ENCODE data around the gene PRR9. TPM values are rescaled to one million over a fixed set of nuclear protein-coding genes. Genes with fewer than 3 reads are reported as not detected.

PRR9 gene
- total and polyA plus RNA-seq, 2 experiments from 2014 or later = not detected

DNA sequence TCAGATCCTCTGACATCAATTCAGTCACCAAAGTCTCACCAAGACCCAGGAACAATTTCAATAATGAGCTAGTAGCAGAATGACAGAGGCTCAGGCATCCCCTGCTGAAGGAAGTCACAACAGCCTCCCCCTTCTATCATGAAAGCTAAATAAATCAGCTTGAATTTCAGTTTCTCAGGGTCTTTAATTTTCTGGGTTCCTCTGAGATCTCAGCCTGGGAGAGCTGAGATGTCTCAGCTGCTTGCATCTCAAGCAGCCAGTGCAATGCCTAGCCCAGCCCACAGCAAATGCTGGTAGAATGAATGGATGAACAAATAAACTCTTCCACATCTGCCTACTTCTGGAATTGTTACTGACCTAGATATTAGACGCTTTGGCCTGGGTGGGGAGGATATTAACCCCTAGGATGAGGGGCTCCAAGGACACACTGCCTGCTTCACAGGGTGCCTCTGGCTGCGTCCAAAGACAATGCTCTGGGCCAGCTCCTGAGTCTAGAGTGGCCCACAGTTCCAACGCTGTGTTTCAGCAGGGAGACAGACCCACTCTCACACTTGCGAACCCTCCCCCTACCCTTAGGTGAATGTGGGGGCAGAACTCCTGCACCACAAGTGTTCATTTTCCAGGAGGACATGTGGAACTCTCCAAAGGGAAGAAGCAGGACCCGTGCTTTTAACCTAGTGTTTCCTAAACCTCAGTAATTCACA lies 30.9 kb downstream of the PRR9 start (continued):
- TF ChIP-seq, protein P1, sequence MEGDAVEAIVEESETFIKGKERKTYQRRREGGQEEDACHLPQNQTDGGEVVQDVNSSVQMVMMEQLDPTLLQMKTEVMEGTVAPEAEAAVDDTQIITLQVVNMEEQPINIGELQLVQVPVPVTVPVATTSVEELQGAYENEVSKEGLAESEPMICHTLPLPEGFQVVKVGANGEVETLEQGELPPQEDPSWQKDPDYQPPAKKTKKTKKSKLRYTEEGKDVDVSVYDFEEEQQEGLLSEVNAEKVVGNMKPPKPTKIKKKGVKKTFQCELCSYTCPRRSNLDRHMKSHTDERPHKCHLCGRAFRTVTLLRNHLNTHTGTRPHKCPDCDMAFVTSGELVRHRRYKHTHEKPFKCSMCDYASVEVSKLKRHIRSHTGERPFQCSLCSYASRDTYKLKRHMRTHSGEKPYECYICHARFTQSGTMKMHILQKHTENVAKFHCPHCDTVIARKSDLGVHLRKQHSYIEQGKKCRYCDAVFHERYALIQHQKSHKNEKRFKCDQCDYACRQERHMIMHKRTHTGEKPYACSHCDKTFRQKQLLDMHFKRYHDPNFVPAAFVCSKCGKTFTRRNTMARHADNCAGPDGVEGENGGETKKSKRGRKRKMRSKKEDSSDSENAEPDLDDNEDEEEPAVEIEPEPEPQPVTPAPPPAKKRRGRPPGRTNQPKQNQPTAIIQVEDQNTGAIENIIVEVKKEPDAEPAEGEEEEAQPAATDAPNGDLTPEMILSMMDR (conservative IDR thresholded peaks at IDR 0.05; ENCODE audit: low read depth in 2 of 2) = no peak
- no peak for TF ChIP-seq STAT1 (IDR thresholded peaks at IDR 0.05; ENCODE audit: unreplicated experiment)

DNA sequence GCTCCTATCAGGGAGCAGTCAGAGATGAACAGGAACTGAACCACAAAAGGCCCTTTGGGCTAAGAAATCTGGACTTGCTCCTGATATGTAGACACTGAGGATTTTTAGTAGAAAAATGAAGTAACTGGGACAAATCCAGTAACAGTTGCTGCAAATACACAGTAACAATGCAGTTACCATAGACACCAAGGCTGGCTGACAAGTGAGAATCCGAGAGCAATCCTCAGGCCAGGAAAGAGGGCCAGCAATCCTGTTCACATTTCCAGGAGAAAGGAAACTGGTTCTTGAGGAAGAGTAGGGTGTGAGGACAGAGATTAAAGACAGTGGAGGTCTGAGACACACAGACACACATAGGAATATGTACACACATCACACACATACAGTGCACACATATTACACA lies 32.8 kb downstream of the PRR9 start:
- Histone ChIP-seq H4K20me1 (replicated peaks; ENCODE audit: insufficient read depth) (no peaks in the 10 kb centered on the region), H3K4me3 (no peak overlapping the region), H3K9me2 (ENCODE audit: insufficient read depth) (peaks cover 7% of the 10 kb centered on the region; the same call in 1 of the 2 replicates), H2AFZ (no peak overlapping the region), H3K36me3 (ENCODE audit: insufficient read depth) (no peaks in the 10 kb centered on the region), H3K27ac (ENCODE audit: low read depth) (no peak overlapping the region), H3K4me2 (no peak overlapping the region), H3K79me2 (replicated peaks; ENCODE audit: insufficient read depth) (no peaks in the 10 kb centered on the region), H3K4me1 (ENCODE audit: insufficient read depth) (no peaks in the 10 kb centered on the region), H3F3A (replicated peaks; ENCODE audit: low read depth) (no peaks in the 10 kb centered on the region), H3K27me3 (ENCODE audit: insufficient read depth) (no peaks in the 10 kb centered on the region)
- no peak overlapping the region for H3K4me3 Mint-ChIP-seq
- ATAC-seq (no peak), DNase-seq (ENCODE audit: low spot score) (no peak)
- no peaks in the 10 kb centered on the region for H3K4me1 Mint-ChIP-seq
- peaks cover 2% of the 10 kb centered on the region for H3K27me3 Mint-ChIP-seq (ENCODE audit: insufficient read depth, low read depth, poor library complexity)
- no peaks in the 10 kb centered on the region for H3K9me3 Mint-ChIP-seq
- H3K36me3 Mint-ChIP-seq (ENCODE audit: low read depth) = no peaks in the 10 kb centered on the region
- H3K27ac Mint-ChIP-seq = no peak overlapping the region
- TF ChIP-seq, protein P1 (conservative IDR thresholded peaks at IDR 0.05; ENCODE audit: low read depth in 2 of 2) = no peak
- TF ChIP-seq POLR2AphosphoS5 (IDR thresholded peaks at IDR 0.05; ENCODE audit: low read depth) (no peak), JUNB (IDR thresholded peaks at IDR 0.05; ENCODE audit: unreplicated experiment) (no peak), NANOG (IDR thresholded peaks at IDR 0.05; ENCODE audit: borderline replicate concordance) (no peak), ZNF331 (CRISPR knock-in tag; IDR thresholded peaks at IDR 0.05; ENCODE audit: low read depth) (no peak), ZNF462 (CRISPR knock-in tag; IDR thresholded peaks at IDR 0.05) (no peak), CREB1 (CRISPR knock-in tag; IDR thresholded peaks at IDR 0.05; ENCODE audit: low read depth) (no peak), ETS1 (IDR thresholded peaks at IDR 0.05) (no peak), STAT1 (IDR thresholded peaks at IDR 0.05; ENCODE audit: unreplicated experiment) (no peak), EZH2phosphoT487 (IDR thresholded peaks at IDR 0.05; ENCODE audit: unreplicated experiment) (no peak), EZH2 (IDR thresholded peaks at IDR 0.05; ENCODE audit: low read depth, unreplicated experiment) (no peak), ZNF114 (CRISPR knock-in tag; IDR thresholded peaks at IDR 0.05) (no peak)
